NCI-H1694 (cell line): ENCODE data around the gene THOP1.
A peak's percentile ranks its signal among the peaks of the same experiment; 100 is the strongest.

Source experiments
- DNase-seq: peaks from one replicate; lab custom pipeline; 2025; lab: John Stamatoyannopoulos, UW

The THOP1 gene

GRCh38 chr19:2762783-2763496 is 22.4 kb upstream of the THOP1 start:
- DNase-seq, result no peak

GRCh38 chr19:2763687-2764086 is 21.6 kb upstream of the THOP1 start:
- no peak for DNase-seq

GRCh38 chr19:2764945-2765344 is 20.4 kb upstream of the THOP1 start:
- DNase-seq, result no peak

DNA sequence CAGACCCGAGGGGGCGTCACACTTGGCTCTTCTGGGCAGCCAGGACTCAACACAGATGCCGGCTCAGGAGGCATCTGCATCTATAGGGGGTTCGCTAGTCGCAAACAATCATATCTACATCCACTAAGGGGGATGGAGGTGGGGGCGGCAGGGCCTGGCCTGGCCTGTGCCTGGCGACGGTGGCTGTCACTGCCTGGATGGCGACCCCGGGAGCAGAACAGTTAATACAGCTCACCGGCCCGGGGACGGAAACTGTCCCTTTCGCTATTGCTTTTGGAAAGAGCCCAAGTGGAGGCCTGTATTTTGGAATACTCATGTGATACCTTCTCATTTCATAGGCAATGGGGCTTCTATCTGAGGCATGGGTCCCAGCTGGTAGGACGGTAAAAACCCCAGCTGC is 19.9 kb upstream of the THOP1 start:
- DNase-seq, result no peak

GRCh38 chr19:2766594-2767372 is 18.5 kb upstream of the THOP1 start:
- no peak for DNase-seq

DNA sequence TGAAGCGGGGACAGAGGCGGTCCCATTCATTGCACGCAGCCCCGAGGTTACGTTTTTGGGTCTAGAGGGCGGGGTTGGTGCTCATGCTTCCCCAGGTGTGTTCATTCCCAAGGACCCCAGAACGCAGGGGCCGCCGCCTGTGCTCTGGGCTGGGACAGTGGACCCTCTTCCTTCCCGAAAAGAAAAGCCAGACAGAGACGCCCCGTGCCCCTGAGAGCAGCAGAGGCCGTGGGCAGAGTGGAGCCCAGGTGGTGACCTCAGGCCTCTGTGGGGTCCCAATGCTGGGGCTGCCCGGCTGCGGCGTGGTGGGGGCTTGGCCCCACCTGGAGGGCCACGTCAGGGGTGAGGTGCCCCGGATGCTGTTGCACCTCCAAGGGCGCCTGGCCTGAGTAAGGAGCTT is 17.6 kb upstream of the THOP1 start:
- DNase-seq, result no peak

DNA sequence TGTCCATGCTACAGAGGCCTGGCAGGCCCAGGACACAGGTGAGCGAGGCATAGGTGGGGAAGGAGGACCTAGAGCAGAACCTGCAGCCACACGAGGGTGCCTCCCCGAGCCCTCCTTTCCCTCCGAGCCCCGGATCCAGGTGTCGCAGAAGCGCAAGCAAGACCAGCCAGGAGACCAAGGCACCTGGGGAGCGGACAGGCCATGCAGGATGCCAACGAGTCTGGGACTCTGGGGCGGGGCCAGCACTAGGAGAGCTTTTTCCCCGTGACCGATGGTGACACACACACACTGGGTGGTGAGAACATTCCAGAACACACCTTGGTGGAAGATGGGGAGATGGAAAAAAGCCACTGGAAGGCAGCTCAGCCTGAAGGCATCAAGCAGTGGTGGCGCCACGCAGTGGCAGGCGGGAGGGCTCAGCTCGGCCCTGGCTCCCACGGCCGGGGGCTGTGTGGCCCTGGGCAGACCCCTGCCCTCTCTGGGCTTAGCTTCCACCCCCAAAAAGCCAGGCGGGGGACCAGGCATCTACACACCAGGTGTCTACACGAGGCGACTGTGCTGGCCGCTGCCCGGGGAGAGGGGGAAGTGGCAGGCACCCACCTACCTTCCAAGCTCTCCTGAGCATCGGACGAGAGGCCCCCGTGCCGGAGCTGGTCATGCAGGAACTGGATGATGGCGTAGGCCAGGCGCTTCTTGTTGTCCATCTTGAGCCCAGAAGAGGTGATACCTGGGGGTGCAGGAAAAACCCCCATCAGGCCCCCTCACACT is 16.8 kb upstream of the THOP1 start:
- no peak for DNase-seq

- DNase-seq, result no peak
Measured at GRCh38 chr19:2769218-2769617, 16.1 kb upstream of the THOP1 start.

GRCh38 chr19:2770055-2771013 is 15.0 kb upstream of the THOP1 start:
- peak; percentile 43 for DNase-seq

DNA sequence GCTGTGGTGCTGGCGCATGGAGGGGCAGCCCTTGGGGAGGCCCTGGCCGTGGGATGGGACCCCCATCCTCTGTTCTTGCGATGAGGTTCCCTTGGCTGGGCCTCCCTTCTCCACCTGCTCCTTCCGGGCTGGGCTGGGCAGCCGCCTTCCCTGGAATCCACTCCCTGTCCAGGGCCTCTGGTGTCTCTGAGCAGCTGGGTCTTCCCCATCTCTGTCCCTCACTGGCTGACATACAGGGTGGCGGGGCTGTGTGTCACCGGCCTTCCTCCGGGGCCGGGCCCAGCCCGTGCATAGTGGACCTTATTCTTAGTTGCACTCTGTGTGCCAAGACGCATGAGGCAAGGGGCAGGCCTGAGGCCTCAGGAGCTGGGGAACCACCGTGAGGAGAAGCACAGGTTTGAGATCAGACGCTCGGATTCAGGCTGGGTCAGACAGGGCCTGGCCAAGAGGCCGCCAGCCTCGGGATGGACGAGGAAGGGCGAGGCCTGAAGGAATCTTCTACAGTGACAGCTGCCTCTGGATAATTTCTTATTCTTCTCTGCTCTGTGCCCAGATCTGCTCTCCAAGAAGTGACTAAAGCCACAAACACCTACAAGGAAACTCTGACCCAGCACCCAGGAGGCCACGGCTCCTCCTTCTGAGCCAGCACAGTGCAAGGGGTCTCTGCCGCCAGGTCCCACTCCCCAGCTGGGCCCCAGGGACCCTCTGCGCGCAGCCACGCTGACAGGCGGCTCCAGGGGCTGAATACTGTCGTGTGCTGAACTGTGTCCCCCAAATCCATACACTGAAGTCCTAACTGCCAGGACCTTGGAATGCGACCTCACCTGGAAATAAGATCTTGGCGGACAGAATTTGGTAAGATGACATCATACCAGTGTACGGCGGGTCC is 13.3 kb upstream of the THOP1 start:
- DNase-seq, result no peak

DNA sequence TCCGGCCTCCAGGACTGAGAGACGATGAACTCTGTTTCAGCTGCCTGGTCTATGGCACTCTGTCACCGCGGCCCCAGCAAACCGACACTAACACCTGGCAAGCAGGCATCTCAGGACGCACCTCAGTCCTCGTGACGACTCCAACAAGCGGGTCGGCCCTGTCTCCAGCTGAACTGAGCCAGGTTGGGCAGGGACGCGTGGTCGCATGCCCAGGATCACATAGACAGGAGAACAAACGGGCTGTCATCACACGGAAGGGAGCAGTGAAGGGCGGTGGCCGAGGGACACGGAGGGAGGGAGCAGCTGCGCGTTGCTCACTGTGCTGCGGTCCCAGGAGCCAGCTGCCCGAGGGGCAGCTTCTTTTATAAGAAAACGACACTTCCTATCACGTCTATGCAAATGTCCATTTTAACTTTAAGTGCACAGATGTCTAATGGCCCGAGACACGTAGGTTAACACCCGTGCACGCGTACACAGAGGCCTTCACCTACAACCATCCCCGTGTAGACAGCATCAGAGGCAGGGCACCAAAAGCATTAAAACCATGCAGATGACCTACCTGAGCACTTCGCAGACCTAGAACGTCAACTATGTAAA is 11.1 kb upstream of the THOP1 start:
- DNase-seq, result no peak

GRCh38 chr19:2774953-2775555 is 10.2 kb upstream of the THOP1 start:
- DNase-seq, result no peak

- no peak for DNase-seq
Measured at GRCh38 chr19:2775556-2776430, 9.5 kb upstream of the THOP1 start.

- DNase-seq, result no peak
Measured at GRCh38 chr19:2777952-2778683, 7.2 kb upstream of the THOP1 start.

DNA sequence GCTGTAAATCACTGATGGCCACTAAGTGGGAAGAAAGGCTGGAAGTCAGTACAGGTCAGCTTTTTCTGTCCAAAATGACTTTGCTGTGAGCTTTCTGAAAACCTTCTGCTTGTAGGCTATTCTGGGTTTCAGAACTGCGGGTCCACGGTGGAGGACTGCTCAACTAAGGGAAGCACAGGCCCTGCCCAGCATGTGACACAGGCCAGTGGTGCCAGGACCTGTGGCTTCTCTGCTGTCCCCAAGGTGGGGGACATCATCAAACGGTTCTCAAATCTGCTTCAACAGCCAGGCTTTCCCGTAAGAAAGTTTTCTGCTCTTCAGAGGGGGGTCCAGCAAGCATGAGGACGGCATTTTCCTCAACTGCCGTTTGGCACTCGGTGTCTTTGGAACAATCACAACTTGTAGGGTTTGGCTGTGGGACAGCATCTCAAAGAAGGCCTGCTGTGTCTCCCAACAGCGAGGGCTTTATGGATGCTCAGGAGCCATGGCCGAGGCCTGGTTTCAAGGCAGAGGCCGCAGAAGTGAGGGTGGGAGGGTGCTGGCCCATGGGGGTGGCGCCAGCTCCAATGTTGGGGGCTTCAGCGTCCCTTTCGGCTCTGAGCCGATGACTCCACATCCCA is 6.1 kb upstream of the THOP1 start:
- DNase-seq, result no peak

DNA sequence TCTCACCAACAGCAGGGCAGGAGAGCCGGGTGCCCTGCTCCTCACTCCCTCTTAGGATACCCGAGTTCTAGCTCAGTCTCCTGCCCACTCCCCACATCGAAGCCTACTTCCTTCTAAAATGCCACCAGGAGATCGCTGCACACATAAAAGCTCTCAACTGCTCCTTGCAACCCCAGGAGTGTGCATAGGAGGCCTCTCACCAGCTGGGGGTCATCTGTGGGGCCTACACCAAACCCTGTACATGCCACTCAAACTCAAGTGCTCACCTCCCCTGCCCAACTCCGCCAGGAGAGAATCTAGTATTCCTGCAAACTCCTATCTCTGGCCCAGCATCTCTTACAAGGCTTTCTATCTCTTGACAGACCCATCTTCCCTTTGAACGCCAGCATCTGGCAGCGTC is 5.0 kb upstream of the THOP1 start:
- no peak for DNase-seq

GRCh38 chr19:2782329-2782935 is 2.9 kb upstream of the THOP1 start:
- no peak for DNase-seq
